ENCODE results near the gene CNOT10. TPM values are rescaled to one million over a fixed set of nuclear protein-coding genes. Genes with fewer than 3 reads are reported as not detected.

CNOT10 gene
- total RNA-seq, 1 experiment from 2014 or later = 46.2 TPM

DNA sequence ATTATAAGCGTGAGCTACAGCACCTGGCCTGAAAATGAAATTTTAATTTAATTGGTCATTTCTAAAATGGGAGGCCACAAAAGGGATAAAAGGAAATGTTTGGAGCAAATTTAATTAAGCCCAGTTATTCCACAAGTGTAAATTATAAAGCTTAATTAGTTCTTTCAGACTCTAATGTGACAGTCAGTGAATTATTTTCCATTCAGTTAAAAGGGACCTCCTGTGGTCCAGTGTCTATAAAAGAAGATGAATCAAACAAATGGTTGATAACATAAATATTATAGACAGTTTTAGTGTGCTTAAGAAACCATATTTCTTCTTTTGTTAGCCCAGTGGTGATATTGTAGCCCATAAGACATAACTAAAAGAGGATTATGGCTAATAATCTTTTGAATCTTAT lies 66.4 kb downstream of the CNOT10 start:
- Histone ChIP-seq H3K4me1 (ENCODE audit: insufficient read depth, low read length) (no peaks in the 10 kb centered on the region), H3K9ac (ENCODE audit: low read length) (no peak overlapping the region), H4K20me1 (ENCODE audit: low read length) (no peaks in the 10 kb centered on the region), H3K4me2 (ENCODE audit: low read length) (no peak overlapping the region), H3K4me3 (ENCODE audit: low read length) (no peak overlapping the region), H3K27me3 (ENCODE audit: low read length) (no peaks in the 10 kb centered on the region), H3K9me2 (replicated peaks; ENCODE audit: low read length) (no peaks in the 10 kb centered on the region), H3K9me3 (ENCODE audit: low read length) (no peaks in the 10 kb centered on the region), H3K79me2 (ENCODE audit: low read length) (no peaks in the 10 kb centered on the region), H2AFZ (ENCODE audit: low read length) (no peak overlapping the region), H3F3A (ENCODE audit: low read length, unreplicated experiment) (no peaks in the 10 kb centered on the region), H3K36me3 (ENCODE audit: low read depth, low read length) (no peaks in the 10 kb centered on the region), H3K27ac (ENCODE audit: low read length) (no peak overlapping the region)
- no TSS peak for BruUV-seq (replicated peaks)
- intact Hi-C loops (cut with micrococcal nuclease) = no loop called here
- TF ChIP-seq EZH2 (IDR thresholded peaks at IDR 0.05; ENCODE audit: low read length, unreplicated experiment) (no peak), EZH2phosphoT487 (IDR thresholded peaks at IDR 0.05; ENCODE audit: borderline replicate concordance, low read length) (no peak)
- TF ChIP-seq, protein P1, sequence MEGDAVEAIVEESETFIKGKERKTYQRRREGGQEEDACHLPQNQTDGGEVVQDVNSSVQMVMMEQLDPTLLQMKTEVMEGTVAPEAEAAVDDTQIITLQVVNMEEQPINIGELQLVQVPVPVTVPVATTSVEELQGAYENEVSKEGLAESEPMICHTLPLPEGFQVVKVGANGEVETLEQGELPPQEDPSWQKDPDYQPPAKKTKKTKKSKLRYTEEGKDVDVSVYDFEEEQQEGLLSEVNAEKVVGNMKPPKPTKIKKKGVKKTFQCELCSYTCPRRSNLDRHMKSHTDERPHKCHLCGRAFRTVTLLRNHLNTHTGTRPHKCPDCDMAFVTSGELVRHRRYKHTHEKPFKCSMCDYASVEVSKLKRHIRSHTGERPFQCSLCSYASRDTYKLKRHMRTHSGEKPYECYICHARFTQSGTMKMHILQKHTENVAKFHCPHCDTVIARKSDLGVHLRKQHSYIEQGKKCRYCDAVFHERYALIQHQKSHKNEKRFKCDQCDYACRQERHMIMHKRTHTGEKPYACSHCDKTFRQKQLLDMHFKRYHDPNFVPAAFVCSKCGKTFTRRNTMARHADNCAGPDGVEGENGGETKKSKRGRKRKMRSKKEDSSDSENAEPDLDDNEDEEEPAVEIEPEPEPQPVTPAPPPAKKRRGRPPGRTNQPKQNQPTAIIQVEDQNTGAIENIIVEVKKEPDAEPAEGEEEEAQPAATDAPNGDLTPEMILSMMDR (conservative IDR thresholded peaks at IDR 0.05; ENCODE audit: low read depth, low read length) = no peak
- DNase-seq = no peak
- ChIA-PET POLR2A (ENCODE audit: unreplicated experiment) (no interaction called here), CTCF (no interaction called here)
- no peak for ATAC-seq

DNA sequence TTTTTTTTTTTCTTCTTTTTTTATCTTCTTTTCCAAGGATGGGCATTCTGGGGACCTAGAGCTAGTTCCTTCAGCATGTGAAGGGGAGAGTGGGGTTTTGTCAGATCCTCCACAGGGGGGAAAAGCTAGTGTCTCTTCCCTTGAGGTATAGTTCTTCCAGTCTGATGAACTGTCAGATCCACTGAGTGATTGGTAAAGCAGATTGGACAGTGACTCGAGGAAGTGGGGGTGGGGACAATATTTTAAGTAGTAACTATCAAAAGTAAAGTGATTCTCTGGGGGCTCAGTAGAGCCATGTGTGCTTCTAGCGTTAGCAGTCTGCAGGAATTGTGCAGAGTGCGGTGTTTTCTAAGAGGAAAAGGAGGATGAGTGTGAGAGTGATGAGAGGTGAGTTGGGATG lies 70.8 kb downstream of the CNOT10 start:
- CTCF ChIA-PET = interaction anchor here (0.6 kb wide), 2 partner anchors 24 to 140 kb away, joined by 3 to 6 read pairs; no protein-coding TSS in a partner anchor
- intact Hi-C loops (cut with micrococcal nuclease) = no loop called here
- DNase-seq = no peak

More for the DNA sequence above, 70.8 kb downstream of the CNOT10 start:
- no TSS peak for BruUV-seq (replicated peaks)
- ATAC-seq = no peak
- Histone ChIP-seq H3K79me2 (ENCODE audit: low read length) (no peaks in the 10 kb centered on the region), H4K20me1 (ENCODE audit: low read length) (0 out of 2 replicates have a peak, but pooled peaks cover 4% of the 10 kb centered on the region), H3K9me3 (ENCODE audit: low read length) (no peaks in the 10 kb centered on the region), H3K36me3 (ENCODE audit: low read depth, low read length) (0 out of 2 replicates have a peak, but pooled peaks cover 4% of the 10 kb centered on the region), H3K27ac (ENCODE audit: low read length) (no peak overlapping the region), H3K9me2 (replicated peaks; ENCODE audit: low read length) (no peaks in the 10 kb centered on the region), H3K9ac (ENCODE audit: low read length) (no peak overlapping the region), H3K4me1 (ENCODE audit: insufficient read depth, low read length) (0 out of 2 replicates have a peak, but pooled peaks cover 6% of the 10 kb centered on the region), H3F3A (ENCODE audit: low read length, unreplicated experiment) (no peaks in the 10 kb centered on the region), H3K4me2 (ENCODE audit: low read length) (no peak overlapping the region), H3K4me3 (ENCODE audit: low read length) (no peak overlapping the region), H2AFZ (ENCODE audit: low read length) (no peak overlapping the region), H3K27me3 (ENCODE audit: low read length) (no peaks in the 10 kb centered on the region)
- TF ChIP-seq EZH2 (IDR thresholded peaks at IDR 0.05; ENCODE audit: low read length, unreplicated experiment) (no peak), EZH2phosphoT487 (IDR thresholded peaks at IDR 0.05; ENCODE audit: borderline replicate concordance, low read length) (no peak)
- TF ChIP-seq, protein P1 (conservative IDR thresholded peaks at IDR 0.05; ENCODE audit: low read depth, low read length) = no peak
- POLR2A ChIA-PET (ENCODE audit: unreplicated experiment) = interaction anchor here (0.6 kb wide), 1 partner anchor 81 kb away, joined by 3 read pairs; no protein-coding TSS in a partner anchor
